ENCODE measurements around the gene EEF1AKMT1.
A peak's percentile ranks its signal among the peaks of the same experiment; 100 is the strongest.
"Not testable (repeated sequence)": the region's sequence is repeated elsewhere in the genome, so short reads cannot be mapped to it uniquely, and the experiment has no call there.

The EEF1AKMT1 gene

DNA sequence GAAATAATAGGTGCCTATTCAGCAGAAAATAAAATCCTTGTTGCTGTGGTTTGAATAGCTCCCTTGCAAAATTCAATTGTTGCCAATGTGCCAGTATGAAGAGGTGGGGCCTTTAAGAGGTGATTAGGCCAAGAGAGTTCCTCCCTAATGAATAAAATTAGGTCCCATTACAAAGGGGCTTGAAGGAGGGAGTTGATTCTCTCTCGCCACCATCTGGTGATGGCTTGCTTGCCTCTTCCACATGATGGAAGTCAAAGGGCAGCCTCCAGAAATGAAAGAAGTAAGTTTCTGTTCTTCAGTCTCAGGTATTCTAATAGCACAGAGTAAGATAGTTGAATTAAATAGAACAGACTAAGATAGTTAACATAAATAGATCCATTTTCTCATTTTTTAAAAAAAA is 3.0 kb upstream of the EEF1AKMT1 start:
- DNase-seq, result no peak

GRCh38 chr13:20775961-20776360 is 2.2 kb upstream of the EEF1AKMT1 start:
- DNase-seq, result no peak

GRCh38 chr13:20774746-20775145 is 985 bp upstream of the EEF1AKMT1 start:
- DNase-seq, result no peak

DNA sequence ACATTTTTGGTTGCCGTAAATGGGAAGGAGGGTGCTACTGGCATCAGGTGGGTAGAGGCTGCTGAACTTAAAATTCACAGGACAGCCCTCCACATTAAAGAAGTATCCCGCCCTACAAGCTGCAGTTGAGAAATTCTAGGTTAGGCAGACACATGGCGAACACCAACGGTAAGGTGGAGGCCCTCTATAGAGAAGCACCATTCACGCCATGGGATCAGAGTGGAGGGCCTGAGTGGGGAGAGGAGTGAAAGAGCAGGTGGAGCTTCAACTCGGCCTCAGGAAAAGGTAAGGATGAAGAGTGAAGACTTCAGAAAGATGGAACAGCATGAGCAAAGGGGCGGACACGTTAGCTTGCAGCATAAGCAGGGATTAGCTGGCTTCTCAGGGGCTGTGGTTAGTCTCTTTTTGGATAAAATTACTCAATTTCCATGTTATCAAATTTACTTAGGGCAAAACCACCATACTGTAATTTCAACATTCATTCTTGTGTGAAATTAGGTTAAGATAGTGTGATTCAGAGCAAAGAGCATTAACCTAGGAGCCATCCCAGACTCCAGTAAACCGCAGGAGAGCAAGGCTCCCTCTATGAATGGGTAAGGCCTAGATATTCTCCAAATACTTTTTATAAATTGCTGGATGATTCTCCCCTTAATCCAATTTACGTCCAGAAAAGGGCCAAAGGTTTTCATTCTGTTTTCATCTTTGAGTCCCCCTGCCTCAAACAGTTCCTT is 1.2 kb downstream of the EEF1AKMT1 start:
- DNase-seq, result no peak

DNA sequence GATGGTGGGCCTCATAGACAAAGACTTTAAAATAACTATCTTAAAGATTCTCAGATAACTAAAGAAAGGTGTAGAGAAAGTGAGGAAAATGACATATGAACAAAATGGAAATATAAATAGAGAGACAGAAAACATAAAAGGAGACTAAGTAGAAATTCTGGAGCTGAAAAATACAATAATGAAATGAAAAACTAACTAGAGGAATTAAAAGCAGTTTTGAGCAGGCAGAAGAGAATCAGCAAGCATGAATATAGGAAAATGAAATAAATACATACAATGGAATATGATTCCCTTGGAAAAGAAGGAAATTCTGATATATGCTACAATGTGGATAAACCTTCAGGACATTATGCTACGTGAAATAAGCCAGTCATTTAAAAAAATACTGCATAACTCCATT is 3.9 kb downstream of the EEF1AKMT1 start:
- no peak for DNase-seq

DNA sequence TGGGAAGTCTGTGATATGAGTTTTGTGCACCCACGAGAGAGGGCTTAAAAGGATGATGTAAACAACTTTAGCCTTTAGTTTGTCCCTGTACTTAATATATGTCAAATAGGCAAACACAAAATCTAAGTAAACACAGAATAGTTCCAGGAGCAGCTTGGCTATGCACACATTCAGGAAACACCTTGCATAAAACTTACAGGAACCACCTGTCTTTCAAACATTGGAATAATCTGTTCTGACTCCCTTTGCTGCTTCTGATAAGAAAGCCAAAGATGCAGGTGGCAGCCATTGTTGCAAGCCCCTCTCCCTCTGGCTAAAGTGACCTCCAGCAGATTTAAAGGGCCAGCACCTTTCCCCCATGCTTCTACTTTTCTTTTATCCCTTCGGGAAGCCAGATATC is 4.7 kb downstream of the EEF1AKMT1 start:
- no peak for DNase-seq

GRCh38 chr13:20767309-20767943 is 6.3 kb downstream of the EEF1AKMT1 start:
- DNase-seq, result no peak

GRCh38 chr13:20760872-20761271 is 12.9 kb downstream of the EEF1AKMT1 start:
- DNase-seq, result no peak

DNA sequence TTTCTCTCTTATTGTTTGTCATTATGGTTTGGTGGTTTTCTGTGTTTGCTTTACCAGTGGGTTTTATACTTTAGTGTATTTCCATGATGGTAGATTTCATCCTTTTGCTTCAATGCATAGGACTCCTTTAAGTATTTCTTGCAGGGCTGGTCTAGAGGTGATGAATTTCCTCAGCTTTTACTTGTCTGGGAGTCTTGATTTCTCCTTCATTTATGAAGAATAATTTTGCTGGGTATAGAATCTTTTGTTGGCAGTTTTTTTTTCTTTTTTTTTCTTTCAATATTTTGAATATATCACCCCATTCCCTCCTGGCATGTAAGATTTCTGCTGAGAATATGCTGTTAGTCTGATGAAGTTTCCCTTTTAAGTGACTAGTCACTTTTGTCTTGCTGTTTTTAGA is 19.8 kb downstream of the EEF1AKMT1 start:
- no peak for DNase-seq

DNA sequence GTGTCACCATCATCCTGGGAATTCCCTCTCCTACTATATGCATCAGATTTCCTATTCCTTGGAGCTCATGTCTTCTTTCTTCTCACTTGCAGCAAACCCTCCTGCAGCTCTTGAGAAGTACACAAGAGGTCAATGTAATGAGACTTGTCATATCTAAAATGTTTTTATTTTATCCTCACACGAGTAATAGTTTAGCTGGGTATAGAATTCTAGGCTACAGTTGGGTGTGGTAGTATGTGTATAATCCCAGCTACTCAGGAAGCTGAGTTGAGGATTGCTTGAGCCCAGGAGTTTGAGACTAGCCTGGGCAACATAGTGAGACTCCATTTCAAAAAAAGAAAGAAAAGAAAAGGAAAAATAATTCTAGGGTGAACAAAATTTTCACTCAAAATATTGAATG is 24.4 kb downstream of the EEF1AKMT1 start:
- no peak for DNase-seq

GRCh38 chr13:20743830-20744404 is 29.8 kb downstream of the EEF1AKMT1 start:
- DNase-seq, result not testable (repeated sequence)

DNA sequence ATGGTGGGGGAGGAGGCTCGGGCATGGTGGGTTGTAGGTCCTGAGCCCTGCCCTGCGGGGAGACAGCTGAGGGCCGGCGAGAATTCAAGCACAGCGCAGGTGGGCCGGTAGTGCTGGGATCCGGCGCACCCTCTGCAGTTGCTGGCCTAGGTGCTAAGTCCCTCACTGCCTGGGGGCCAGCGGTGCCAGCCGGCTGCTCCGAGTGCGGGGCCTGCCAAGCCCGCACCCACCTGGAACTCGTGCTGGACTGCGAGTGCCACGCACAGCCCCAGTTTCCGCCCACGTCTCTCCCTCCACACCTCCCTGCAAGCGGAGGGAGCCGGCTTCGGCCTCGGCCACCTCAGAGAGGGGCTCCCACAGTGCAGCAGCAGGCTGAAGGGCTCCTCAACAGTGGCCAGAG is 33.7 kb downstream of the EEF1AKMT1 start:
- no peak for DNase-seq

- no peak for DNase-seq
Measured at GRCh38 chr13:20738616-20739015, 35.1 kb downstream of the EEF1AKMT1 start.

DNA sequence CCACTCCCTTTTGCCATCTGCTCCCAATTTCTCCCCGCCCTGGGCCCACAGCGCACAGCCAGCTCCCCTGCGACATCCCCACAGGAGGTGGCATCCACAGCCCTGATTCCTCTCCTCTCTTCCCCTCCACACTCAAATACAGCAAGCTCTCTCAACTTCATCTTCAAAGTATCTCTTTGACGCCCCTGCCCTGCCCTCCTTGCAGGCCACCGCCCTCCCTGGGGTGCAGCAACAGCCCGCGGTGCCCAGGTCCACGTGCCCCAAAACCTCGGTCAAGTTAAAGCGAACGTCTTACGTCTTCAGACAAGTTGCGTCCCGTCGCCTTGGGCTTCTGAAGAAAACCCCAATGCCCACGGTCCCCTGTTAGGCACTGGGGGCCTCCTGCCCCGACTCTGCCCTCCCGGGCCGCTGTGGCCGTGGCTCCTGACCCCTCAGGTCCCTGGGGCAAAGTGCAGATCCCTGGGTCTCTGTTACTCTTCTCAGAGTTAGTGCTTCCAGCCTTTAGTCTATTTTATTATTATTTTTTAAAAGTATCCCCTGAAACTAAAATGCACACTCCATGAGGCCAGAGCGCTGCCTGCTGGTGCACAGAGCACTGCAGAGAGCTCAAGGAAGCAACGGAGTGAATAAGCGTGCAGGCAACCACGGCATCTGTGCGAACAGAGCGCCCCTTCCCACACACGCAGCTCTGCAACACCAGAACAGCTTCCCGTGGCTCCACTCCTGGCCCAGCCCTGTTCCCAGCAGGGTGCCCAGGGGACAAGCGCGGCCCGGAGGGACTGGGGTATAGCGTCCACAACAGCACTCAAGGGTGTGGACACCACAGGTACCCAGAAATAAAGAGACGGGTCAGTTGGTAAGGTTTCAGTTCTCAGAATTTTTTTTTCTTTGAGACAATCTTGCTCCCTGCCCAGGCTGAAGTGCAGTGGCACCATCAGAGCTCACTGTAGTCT is 43.9 kb downstream of the EEF1AKMT1 start:
- no peak for DNase-seq

DNA sequence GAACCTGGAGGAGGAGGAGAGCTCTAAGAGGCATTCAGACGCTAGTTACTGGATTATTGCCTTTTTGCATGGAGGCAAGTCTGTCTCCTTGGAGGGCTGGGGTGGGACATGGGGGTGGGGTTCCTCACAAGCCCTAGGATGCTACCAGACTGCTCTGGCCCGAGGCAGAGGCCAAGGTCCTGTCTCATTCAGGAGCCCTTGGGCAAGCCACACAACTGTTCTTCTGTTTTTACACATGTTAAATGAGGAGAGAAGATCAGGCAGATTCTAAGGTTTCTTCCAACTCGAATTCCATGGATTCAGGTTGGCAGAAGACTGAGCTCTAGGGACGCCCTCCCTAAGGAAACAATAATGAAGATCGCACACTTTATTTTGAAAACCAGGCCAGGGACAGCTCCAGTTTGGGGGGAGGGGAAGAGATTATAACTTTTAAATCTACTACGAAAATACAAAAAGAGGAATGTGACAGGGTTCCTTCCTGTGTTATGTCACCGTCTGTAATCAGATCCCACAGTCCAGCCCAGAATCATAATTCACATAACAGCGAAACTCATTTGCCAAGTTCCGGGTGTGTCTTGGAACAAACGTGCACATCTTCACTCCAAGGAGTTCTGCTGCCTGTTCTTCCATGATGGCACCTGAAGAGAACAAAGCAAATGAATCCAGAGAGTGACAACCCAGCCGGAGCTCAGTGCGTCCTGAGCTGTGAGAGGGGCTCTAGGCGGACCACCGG is 45.0 kb downstream of the EEF1AKMT1 start:
- DNase-seq, result no peak

GRCh38 chr13:20727856-20728255 is 45.9 kb downstream of the EEF1AKMT1 start:
- DNase-seq, result no peak

DNA sequence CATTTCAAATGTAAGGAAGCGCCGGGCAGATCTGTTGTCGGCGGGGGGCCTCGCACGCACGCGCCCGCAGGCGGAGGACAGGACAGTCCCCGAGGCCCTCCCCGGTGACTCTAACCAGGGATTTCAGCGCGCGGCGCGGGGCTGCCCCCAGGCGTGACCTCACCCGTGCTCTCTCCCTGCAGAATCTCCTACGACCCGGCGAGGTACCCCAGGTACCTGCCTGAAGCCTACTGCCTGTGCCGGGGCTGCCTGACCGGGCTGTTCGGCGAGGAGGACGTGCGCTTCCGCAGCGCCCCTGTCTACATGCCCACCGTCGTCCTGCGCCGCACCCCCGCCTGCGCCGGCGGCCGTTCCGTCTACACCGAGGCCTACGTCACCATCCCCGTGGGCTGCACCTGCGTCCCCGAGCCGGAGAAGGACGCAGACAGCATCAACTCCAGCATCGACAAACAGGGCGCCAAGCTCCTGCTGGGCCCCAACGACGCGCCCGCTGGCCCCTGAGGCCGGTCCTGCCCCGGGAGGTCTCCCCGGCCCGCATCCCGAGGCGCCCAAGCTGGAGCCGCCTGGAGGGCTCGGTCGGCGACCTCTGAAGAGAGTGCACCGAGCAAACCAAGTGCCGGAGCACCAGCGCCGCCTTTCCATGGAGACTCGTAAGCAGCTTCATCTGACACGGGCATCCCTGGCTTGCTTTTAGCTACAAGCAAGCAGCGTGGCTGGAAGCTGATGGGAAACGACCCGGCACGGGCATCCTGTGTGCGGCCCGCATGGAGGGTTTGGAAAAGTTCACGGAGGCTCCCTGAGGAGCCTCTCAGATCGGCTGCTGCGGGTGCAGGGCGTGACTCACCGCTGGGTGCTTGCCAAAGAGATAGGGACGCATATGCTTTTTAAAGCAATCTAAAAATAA is 52.1 kb downstream of the EEF1AKMT1 start:
- peak; percentile 7 for DNase-seq

GRCh38 chr13:20721058-20721453 is 52.7 kb downstream of the EEF1AKMT1 start:
- no peak for DNase-seq

- no peak for DNase-seq
Measured at GRCh38 chr13:20720499-20720898, 53.3 kb downstream of the EEF1AKMT1 start.

DNA sequence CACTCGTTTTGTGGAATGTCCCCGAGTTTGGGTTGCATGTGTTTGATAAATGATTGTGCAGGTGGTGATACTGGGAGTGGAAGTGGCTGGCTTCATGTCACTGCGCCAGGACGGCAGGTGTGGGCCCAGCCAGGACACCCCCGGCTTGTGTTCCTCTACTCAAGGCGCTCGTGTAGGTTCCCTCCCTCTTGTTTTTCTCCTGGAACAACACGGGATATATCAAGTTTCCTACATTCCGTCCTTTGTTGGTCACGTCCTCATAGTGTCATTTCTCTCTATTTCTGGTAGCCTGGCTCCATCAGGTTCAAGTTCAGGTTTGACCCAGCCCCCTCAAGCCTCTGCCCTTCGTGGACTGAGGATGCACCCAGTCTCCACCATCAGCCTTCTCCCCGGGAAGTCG is 54.0 kb downstream of the EEF1AKMT1 start:
- no peak for DNase-seq

DNA sequence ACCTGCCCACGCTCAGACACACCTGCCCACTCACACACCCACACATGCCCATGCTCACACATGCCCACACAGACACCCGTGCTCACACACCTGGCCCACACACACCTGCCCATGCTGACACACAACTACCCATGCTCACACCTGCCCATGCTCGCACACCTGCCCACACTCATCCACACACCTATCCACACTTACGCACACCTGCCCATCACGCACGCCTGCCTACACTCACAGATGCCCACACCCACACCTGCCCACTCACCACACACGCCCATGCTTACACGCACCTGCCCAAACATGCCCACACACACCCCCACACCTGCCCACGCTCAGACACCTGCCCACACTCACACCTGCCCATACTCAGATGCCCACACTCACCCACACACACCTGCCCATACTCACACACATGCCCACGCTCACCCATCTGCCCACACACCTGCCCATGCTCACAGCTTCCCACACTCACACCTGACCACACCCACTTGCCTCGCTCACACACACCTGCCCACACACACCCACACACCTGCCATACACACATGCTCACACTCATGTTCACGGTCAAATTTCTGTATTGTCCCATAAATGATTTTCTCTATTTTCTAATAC is 54.7 kb downstream of the EEF1AKMT1 start:
- DNase-seq, result no peak
